ENCODE data around the gene ENPP5. TPM values are rescaled to one million over a fixed set of nuclear protein-coding genes. Genes with fewer than 3 reads are reported as not detected.

The ENPP5 gene
- total RNA-seq, 1 experiment from 2014 or later: 2.3 TPM

- Mint-ChIP-seq H3K9me3 (ENCODE audit: unreplicated experiment) (peaks cover 10% of the 10 kb centered on the region), H3K4me3 (ENCODE audit: unreplicated experiment) (no peak overlapping the region), H3K36me3 (ENCODE audit: insufficient read depth, unreplicated experiment) (no peaks in the 10 kb centered on the region), H3K27me3 (ENCODE audit: insufficient read depth, unreplicated experiment) (peaks cover 3% of the 10 kb centered on the region), H3K4me1 (ENCODE audit: low read depth, unreplicated experiment) (no peaks in the 10 kb centered on the region), H3K27ac (ENCODE audit: unreplicated experiment) (no peak overlapping the region)
- DNase-seq: no peak
- POLR2A ChIA-PET: no interaction called here
- CTCF ChIA-PET: no interaction called here
- Histone ChIP-seq H3K9me3 (no peaks in the 10 kb centered on the region), H3K36me3 (ENCODE audit: control insufficient read depth, insufficient read depth, low read length) (no peaks in the 10 kb centered on the region), H3K4me3 (ENCODE audit: low read depth, low read length) (no peak overlapping the region), H3K27me3 (replicated peaks; ENCODE audit: control insufficient read depth, insufficient read depth, low read length) (no peaks in the 10 kb centered on the region), H3K4me1 (no peaks in the 10 kb centered on the region)
- no TSS peak for BruUV-seq (replicated peaks)
- TF ChIP-seq CTCF (IDR thresholded peaks at IDR 0.05; ENCODE audit: insufficient read depth in 1 of 2, low read depth in 1 of 2, low read length in 1 of 2, severe bottlenecking in 1 of 2, unreplicated experiment in 1 of 2): no peak
- intact Hi-C loops (cut with micrococcal nuclease; ENCODE audit: unreplicated experiment): no loop called here
These were observed 28.6 kb upstream of the ENPP5 start for GRCh38 chr6:46199387-46199786.

DNA sequence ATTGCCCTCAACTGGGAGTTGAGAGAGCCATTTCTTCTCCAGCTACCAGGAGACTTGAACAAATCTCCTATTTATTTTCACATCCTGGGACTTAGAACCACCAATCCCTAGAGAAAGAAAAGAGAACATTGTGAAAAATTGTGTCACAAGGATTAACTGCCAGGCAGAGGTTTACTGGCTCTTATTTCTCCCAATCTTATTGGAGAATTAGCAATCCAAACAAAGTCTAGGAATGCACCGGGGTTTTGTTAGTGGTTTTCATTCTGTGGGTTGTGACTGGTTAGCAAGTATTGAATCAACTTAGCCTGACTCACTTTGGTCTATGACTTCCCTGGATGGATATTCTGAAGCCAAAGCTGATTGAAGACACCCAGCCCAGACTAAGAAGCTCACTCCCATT is 21.2 kb upstream of the ENPP5 start:
- DNase-seq: no peak
- intact Hi-C loops (cut with micrococcal nuclease; ENCODE audit: unreplicated experiment): no loop called here
- POLR2A ChIA-PET: no interaction called here
- H3K27me3 ChIP-seq (replicated peaks; ENCODE audit: control insufficient read depth, insufficient read depth, low read length): no peaks in the 10 kb centered on the region
- H3K36me3 ChIP-seq (ENCODE audit: control insufficient read depth, insufficient read depth, low read length): no peaks in the 10 kb centered on the region
- CTCF ChIA-PET: no interaction called here
- no peak for TF ChIP-seq CTCF (IDR thresholded peaks at IDR 0.05; ENCODE audit: insufficient read depth in 1 of 2, low read depth in 1 of 2, low read length in 1 of 2, severe bottlenecking in 1 of 2, unreplicated experiment in 1 of 2)
- H3K27me3 Mint-ChIP-seq (ENCODE audit: insufficient read depth, unreplicated experiment): peaks cover 2% of the 10 kb centered on the region
- H3K4me3 Mint-ChIP-seq (ENCODE audit: unreplicated experiment): no peak overlapping the region
- H3K27ac Mint-ChIP-seq (ENCODE audit: unreplicated experiment): no peak overlapping the region
- no peaks in the 10 kb centered on the region for H3K36me3 Mint-ChIP-seq (ENCODE audit: insufficient read depth, unreplicated experiment)
- H3K9me3 Mint-ChIP-seq (ENCODE audit: unreplicated experiment): peaks cover 10% of the 10 kb centered on the region
- H3K4me1 ChIP-seq: no peaks in the 10 kb centered on the region
- no peaks in the 10 kb centered on the region for H3K4me1 Mint-ChIP-seq (ENCODE audit: low read depth, unreplicated experiment)
- no TSS peak for BruUV-seq (replicated peaks)
- no peaks in the 10 kb centered on the region for H3K9me3 ChIP-seq
- no peak overlapping the region for H3K4me3 ChIP-seq (ENCODE audit: low read depth, low read length)

- Histone ChIP-seq H3K36me3 (ENCODE audit: control insufficient read depth, insufficient read depth, low read length) (no peaks in the 10 kb centered on the region), H3K9me3 (no peaks in the 10 kb centered on the region), H3K27me3 (replicated peaks; ENCODE audit: control insufficient read depth, insufficient read depth, low read length) (no peaks in the 10 kb centered on the region), H3K4me1 (no peaks in the 10 kb centered on the region), H3K4me3 (ENCODE audit: low read depth, low read length) (no peak overlapping the region)
- H3K36me3 Mint-ChIP-seq (ENCODE audit: insufficient read depth, unreplicated experiment): no peaks in the 10 kb centered on the region
- H3K9me3 Mint-ChIP-seq (ENCODE audit: unreplicated experiment): peaks cover 10% of the 10 kb centered on the region
- H3K4me3 Mint-ChIP-seq (ENCODE audit: unreplicated experiment): no peak overlapping the region
- peaks cover 2% of the 10 kb centered on the region for H3K27me3 Mint-ChIP-seq (ENCODE audit: insufficient read depth, unreplicated experiment)
- no TSS peak for BruUV-seq (replicated peaks)
- ChIA-PET CTCF (no interaction called here), POLR2A (no interaction called here)
- no peak for DNase-seq
- no peak overlapping the region for H3K27ac Mint-ChIP-seq (ENCODE audit: unreplicated experiment)
- no peaks in the 10 kb centered on the region for H3K4me1 Mint-ChIP-seq (ENCODE audit: low read depth, unreplicated experiment)
- intact Hi-C loops (cut with micrococcal nuclease; ENCODE audit: unreplicated experiment): no loop called here
- TF ChIP-seq CTCF (IDR thresholded peaks at IDR 0.05; ENCODE audit: insufficient read depth in 1 of 2, low read depth in 1 of 2, low read length in 1 of 2, severe bottlenecking in 1 of 2, unreplicated experiment in 1 of 2): no peak
These were observed 20.1 kb upstream of the ENPP5 start for GRCh38 chr6:46190889-46191288.

All from Caco-2 (cell line).